Measurements from ENCODE around the gene MITF.

MITF gene

GRCh38 chr3:69838217-69838616, 99.0 kb downstream of the MITF start:
- no peak for DNase-seq (ENCODE audit: low spot score)

DNA sequence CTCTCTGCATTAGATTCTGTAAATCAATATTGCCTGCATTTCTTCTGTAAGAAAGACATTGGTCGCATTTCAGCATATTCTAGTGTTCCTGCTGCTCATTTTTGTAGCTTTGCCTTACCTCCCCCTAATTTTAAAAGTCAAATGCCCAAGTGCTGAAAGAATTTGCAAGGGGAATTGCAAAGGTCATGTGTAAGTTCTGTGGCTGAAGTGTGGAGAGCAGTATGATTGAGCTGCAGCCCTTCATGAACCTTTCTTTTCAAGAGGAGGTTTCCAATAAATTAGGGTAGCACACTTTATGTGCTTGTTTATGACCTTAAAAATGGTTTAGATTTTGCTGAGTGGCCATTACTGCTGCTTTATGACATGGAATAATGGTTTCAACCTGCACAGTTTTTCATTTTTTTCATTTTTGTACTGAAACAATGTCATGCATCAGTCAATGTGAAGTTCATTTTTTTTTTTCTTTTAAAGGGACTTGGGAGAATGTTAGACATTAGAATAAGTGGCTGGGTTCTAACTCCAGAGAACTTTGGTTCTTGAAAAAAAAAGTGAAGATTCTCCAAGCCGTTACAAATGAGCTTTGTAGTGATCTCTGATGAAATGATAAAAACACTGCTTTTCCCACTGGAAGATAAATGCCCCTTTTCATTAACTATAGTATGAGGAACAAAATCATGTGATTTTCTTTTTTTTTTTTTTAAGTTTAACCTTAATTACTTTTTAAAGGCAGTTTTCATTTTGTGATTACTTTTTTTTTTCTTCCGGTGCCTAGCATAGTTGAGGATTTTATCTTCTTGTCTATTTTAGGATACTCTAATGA, 99.6 kb downstream of the MITF start:
- peak; percentile 31 for DNase-seq (ENCODE audit: low spot score)

DNA sequence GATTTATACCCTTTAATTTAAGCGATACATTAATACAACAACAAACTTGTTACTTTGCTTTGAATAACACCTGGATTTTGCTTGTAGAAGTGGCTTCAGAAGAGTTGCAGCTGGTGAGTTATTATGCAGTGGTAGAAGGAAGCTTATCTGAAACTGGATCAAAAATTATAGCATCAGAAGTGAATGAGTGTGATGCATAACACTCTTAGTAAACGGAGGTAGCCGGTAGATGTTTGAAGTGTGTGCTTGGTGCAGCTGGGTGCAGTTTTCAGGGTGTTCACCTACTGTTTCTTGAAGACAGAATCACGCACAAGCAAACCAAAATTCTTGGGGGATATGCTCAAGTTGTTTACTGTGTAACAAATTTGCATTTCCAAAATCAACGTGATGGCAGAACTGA, 103.1 kb downstream of the MITF start:
- DNase-seq (ENCODE audit: low spot score): no peak

- no peak for DNase-seq (ENCODE audit: low spot score)
Observed at GRCh38 chr3:69842789-69843188, 103.5 kb downstream of the MITF start.

DNA sequence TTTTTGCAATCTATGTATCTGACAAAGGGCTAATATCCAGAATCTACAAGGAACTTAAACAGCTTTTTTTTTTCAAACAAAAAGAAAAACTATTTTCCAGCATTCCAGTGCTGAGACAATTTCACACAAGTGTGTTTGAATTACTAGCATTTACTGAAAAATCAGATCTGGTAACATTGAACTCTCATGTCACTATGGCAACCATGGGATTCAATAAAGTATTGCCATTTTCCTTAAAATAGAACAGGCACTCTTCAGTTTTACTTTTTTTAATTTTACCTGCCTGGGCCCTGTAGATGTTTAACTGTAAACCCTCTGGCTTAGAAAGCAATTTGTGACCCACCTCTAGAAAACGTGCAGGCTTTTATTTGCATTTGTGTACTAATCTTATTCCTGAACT, 105.4 kb downstream of the MITF start:
- DNase-seq (ENCODE audit: low spot score): no peak

GRCh38 chr3:69847303-69847702, 108.0 kb downstream of the MITF start:
- DNase-seq (ENCODE audit: low spot score): no peak

DNA sequence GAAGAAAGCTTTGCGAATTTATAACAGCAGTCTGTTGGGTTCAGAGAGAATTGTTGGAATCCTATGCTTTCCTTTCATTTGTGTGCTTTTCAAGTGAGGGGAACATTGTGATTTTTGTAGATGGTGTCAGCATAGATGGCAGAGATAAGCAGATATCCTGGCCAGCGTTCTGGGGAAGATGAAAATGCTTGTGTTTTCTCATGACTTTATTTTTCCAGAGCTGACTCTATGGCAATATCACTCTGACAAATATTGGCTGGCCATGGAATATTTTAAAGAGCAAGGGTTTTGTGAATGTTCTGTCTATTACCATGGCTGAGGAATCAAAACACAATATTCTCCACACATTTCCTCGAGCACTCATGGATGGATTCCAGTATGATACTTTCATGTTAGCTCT, 108.8 kb downstream of the MITF start:
- DNase-seq (ENCODE audit: low spot score): no peak

GRCh38 chr3:69850849-69851248, 111.6 kb downstream of the MITF start:
- no peak for DNase-seq (ENCODE audit: low spot score)

GRCh38 chr3:69853027-69853426, 113.8 kb downstream of the MITF start:
- DNase-seq (ENCODE audit: low spot score): no peak

- DNase-seq (ENCODE audit: low spot score): peak; percentile 88
Observed at GRCh38 chr3:69855436-69856162, 116.3 kb downstream of the MITF start.

GRCh38 chr3:69856965-69857705, 117.9 kb downstream of the MITF start:
- no peak for DNase-seq (ENCODE audit: low spot score)

- peak; percentile 41 for DNase-seq (ENCODE audit: low spot score)
Observed at GRCh38 chr3:69861556-69861955, 122.3 kb downstream of the MITF start.

GRCh38 chr3:69864141-69864540, 124.9 kb downstream of the MITF start:
- no peak for DNase-seq (ENCODE audit: low spot score)

DNA sequence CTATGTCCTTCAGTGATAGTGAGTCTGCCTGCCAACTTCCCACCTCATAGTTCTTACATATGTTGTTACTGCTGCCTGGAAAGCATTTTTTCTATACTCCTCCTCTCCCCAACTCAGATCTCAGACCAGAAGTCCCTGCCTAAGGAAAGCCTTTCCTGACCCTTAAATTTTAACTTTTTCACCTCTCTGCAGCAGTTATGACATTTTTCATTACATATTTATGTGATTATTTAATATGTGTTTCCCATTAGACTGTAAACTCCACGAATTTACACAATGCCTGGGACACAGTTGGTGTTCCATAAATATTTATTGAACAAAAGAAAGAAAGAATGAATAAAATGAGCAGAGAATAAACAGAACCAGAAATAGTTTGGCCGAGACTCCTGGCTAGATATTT, 125.5 kb downstream of the MITF start:
- DNase-seq (ENCODE audit: low spot score): no peak

DNA sequence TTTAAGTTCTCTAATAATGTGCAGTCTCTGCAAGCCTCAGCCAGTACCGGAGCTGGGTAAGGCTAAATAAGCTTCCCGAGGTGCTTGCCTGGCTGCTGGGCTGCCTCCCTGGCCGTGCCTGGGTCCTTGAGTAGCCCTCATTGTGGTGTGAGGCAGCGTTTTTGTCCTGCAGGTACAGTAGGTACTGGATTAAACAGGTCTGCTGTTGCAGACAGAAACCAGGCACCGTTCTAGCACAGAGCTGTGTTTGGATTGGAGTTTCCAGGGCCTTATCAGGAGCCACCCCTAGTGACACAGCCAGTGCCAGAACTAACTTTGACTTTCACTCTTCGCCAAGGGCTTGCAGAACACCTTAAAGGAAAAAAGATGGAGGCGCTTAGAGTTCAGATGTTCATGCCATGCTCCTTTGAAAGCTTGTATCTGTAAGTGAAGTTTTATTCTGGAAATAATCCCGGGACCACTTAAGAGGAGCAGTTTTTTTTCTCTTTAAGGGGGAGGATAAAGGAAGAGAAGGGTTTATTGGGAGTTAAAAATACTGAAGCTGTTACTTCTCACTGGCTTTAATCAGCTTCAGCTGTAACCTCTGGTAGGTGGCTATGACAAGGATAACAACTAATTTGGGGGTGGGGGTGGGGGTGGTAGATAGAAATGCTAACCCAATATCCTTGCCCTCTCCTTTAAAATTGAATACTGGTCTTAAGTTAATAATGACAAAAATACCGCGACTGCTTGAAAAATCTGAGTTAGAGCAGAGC, 126.8 kb downstream of the MITF start:
- DNase-seq (ENCODE audit: low spot score): no peak

DNA sequence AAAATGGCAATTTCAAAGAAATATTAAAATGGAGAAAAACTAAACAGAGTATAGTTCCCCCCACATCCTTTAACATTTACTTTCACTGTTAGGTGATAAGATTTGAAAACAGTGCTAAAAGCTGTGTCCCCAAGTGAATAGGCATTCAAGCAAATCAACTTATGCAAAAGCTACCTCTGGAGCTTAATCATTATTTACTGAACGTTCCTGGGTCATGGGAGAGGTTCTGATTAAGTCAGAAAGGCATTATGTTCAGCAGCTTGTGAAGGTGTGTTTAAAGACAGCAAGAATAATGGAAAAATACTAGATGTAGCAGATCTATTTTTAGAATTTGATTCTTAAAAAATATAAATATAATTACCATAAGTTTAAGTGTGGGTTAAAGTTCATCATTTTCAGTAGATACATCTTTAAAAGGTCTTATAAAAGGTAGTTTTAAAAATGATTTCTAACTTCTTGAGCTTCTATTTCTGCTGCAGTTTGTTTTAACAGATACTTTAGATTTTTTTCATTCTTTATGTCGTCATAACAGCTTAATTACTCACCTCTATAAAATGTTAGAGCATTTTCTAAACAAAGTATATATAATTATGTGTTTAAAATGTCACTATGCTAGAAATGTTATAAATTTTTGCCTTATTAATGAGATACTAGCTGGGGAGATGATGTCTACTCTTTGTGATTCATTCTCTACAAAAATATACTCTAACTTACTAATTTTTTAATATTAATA, 127.9 kb downstream of the MITF start:
- DNase-seq (ENCODE audit: low spot score): no peak

DNA sequence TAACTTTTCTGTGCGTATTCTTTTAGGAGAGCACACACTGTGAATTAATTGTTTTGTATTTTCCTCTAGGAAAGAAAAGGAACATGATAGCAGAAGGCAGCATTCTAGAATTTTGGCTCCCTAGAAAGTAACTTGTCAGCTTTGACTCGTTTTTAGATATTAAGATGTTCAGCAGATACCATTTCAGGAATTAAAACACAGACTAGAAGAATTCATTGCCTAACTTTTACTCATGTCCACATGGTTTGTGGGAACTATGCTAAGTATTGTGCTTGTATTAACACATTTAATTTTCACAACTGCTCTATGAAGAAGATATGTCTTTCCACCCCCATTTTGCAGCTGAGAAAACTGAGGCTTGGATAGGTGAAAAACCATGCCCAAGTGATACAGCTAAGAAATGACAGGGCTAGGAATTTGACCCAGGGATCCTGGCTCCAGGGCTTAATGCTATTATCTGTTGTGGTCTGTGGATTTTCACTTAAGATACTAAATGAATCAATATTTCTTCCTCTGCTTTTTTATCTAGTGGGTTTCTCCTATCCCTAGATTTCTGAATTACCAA, 128.8 kb downstream of the MITF start:
- no peak for DNase-seq (ENCODE audit: low spot score)

DNA sequence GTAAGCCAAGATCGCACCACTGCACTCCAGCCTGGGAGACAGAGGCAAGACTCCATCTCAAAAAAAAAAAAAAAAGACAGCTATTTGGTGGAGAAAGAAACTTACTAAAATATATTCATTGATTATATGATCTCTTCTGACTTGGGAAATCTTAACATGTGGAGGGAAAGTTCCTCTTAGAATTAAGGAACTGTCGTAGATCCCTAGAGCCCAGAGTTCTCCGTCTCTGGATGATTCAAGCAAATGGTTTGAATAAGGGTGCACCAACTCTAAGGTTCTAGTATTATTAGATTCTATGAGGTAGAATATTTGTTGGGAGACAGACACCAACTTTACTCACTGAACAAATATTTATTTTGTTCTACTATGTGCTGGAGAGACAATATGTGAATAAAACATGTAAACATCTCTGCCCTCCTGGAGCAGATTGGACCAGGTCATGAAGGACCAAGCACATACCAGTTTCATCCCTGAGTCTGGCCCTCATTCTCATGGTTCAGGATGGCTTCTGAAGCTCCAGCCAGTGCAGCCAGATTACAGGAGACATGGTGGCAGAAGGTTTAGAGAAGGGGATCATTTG, 129.7 kb downstream of the MITF start:
- no peak for DNase-seq (ENCODE audit: low spot score)

GRCh38 chr3:69869643-69870042, 130.4 kb downstream of the MITF start:
- DNase-seq (ENCODE audit: low spot score): no peak

DNA sequence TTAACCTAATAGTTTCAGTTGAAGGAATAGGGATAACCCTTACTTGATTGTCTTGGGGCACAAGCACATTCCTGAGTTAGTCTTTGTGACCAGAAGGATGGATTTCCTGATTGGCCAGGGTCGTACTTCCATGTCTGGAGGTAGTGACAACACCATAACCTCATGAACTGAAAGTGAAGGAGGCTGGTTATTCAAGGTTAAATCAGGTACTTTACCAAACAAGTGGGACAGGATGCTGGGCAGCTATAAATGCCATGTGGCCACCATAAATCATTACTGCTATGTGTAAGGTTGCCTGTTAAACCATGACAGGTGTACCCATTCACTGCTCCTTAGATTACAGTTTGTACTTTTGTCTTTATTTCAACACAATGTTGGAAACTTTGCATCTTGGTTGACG, 132.0 kb downstream of the MITF start:
- DNase-seq (ENCODE audit: low spot score): no peak

DNA sequence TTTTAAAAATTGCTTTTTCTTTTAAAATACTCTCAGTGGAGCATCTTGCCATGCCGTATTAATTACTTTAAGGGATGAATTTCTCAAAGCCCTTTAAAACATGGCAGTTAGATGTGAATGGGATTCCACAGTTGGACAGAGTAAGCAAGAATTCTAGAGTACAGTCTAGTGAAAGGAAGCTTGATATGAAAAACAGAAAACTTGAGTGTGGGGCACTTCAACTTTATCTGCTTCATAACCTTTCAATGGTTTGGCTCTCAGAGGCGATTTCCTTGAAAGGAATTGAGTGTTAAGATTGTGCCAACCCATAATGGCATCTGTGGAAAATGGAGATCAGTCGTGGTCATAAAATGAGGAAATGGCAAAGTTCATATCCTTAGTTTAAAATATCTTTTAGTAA, 132.6 kb downstream of the MITF start:
- DNase-seq (ENCODE audit: low spot score): no peak
